SK-N-DZ (cell line): Measurements from ENCODE around the gene SOCS7.

ENCODE experiments used
- DNase-seq: peaks from one replicate; pipeline ENCODE4 v3.0.0-alpha.2; 2015; ENCODE audit warnings: low spot score

The SOCS7 gene

GRCh38 chr17:38418693-38419507 is 67.3 kb downstream of the SOCS7 start:
- DNase-seq = peak; percentile 55

GRCh38 chr17:38419508-38419981 is 67.9 kb downstream of the SOCS7 start:
- no peak for DNase-seq

GRCh38 chr17:38420518-38420917 is 68.9 kb downstream of the SOCS7 start:
- peak; percentile 67 for DNase-seq

GRCh38 chr17:38421171-38421841 is 69.7 kb downstream of the SOCS7 start:
- no peak for DNase-seq

- no peak for DNase-seq
Observed at GRCh38 chr17:38421871-38422827, 70.5 kb downstream of the SOCS7 start.

GRCh38 chr17:38424297-38424972 is 72.8 kb downstream of the SOCS7 start:
- DNase-seq = no peak

- no peak for DNase-seq
Observed at GRCh38 chr17:38425031-38425430, 73.4 kb downstream of the SOCS7 start.

- no peak for DNase-seq
Observed at GRCh38 chr17:38425744-38426143, 74.1 kb downstream of the SOCS7 start.

- no peak for DNase-seq
Observed at GRCh38 chr17:38426441-38426840, 74.8 kb downstream of the SOCS7 start.

- DNase-seq = no peak
Observed at GRCh38 chr17:38427160-38427949, 75.7 kb downstream of the SOCS7 start.

- no peak for DNase-seq
Observed at GRCh38 chr17:38428112-38428642, 76.5 kb downstream of the SOCS7 start, which contains the start of gene ARHGAP23. Gene ARHGAP23, plus strand, starts transcription at chr17:38428464. Its CDS starts 22 bp downstream, at chr17:38428486.

- no peak for DNase-seq
Observed at GRCh38 chr17:38428643-38429371, 77.2 kb downstream of the SOCS7 start.

- no peak for DNase-seq
Observed at GRCh38 chr17:38429476-38430100, 77.9 kb downstream of the SOCS7 start.

GRCh38 chr17:38430316-38430715 is 78.7 kb downstream of the SOCS7 start:
- DNase-seq = no peak

GRCh38 chr17:38430822-38431221 is 79.2 kb downstream of the SOCS7 start:
- no peak for DNase-seq

GRCh38 chr17:38431346-38432145 is 79.9 kb downstream of the SOCS7 start:
- DNase-seq = no peak

- DNase-seq = no peak
Observed at GRCh38 chr17:38434178-38434665, 82.6 kb downstream of the SOCS7 start.

GRCh38 chr17:38435795-38436194 is 84.2 kb downstream of the SOCS7 start:
- no peak for DNase-seq
